ENCODE measurements around the gene GCGR.
"Not testable (repeated sequence)": the region's sequence is repeated elsewhere in the genome, so short reads cannot be mapped to it uniquely, and the experiment has no call there.

GCGR gene

DNA sequence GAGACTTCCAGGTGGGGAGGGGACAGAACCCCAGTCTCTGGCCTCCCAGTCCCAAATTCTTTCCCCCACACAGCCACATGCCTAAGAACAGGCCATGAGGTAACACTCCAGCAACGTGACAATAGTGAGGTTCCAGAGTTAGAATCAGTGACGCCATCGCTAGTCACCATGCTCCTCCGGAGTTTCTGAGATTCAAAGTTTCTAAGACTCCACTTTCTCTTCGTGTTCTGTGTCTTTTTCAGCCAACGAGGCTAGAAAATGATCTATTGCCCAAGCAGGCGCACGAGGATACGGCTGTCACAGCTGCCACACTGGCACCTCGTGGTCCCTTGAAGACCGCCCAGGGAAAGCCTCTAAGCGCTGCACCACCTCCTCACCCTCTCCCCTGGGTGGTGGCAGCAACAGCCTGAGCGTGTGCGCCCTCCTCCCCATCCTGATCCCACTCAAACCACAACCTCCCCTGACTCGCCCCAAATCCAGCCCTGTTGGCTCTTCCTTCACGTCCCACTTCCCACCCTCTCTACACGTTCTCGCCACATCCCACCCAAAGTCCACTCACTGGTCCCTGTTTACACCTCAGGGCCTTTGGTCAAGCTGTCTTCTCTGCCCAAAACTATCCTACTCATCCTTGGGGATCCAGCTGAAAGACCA is 28.1 kb downstream of the GCGR start:
- peak; percentile 20 for DNase-seq (ENCODE audit: low read depth)

DNA sequence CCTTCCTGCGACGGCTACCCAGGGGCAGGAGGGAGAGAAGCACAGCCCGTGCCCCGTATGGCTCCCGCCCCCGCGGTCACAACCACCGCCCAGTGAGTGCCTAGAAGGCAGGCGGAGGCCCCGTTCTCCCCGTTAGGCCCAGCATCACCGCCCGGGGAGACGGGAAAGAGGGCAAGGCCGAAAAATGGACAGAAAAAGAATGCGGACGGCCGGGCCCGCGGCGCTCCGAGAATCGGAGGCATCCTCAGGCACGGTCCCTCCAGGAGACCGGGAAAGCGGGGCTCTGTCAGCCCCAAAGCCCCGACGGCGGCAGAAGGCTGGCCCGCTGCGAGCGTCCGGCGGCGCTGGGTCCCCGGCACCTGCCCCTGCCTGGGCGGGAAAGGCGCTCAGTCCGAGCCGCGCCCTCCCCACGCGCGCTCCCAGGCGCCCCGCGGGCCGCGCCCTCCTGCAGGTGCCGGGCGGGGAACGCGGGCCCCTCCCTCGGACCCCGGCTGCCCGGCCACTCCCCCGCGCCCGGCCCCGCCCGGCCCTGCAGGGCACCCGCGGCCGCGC is 28.7 kb downstream of the GCGR start:
- DNase-seq (ENCODE audit: low read depth) = no peak

DNA sequence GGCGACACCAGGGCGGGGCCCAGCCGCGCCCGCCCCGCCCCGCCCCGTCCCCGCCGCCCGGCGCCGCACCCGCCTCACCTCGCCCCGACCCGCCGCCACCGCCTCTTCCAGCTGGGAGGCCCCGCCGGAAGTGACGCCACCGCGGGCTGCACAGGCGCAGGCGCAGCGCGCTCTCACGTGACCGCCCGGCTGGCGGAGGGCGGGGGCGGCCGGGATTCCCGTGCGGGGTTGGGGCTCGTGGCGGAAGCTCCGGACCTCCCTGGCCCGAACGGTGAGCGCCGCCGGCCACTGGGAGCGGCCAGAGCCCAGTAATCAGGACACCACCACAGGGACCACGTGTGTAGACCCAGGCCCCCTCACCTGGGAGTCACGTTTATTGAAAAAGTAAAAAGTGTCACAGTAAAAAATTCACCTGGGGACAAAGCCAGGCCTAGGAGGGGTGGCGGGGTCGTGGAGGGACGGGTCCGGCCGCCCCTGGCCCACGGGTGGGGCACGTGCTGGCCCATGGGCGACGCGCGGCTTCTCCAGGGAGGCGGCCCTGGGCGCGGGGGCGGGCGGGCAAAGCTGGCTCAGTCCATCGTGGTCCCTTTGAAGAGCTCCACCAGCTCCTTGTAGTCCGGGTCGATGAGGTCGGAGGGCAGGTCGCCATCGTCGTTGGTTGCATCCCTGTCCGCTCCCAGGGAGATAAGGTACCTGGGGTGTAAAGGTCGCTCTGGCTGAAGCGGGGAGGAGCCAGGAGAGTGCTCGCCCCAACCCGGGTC is 29.4 kb downstream of the GCGR start, which contains the start of gene MCRIP1:
Gene MCRIP1 (minus strand): TSS at position 132 of the 761 bp plus-strand sequence. CDS start 8,785 bp downstream, outside the sequence.
- DNase-seq (ENCODE audit: low read depth) = peak; percentile 89

DNA sequence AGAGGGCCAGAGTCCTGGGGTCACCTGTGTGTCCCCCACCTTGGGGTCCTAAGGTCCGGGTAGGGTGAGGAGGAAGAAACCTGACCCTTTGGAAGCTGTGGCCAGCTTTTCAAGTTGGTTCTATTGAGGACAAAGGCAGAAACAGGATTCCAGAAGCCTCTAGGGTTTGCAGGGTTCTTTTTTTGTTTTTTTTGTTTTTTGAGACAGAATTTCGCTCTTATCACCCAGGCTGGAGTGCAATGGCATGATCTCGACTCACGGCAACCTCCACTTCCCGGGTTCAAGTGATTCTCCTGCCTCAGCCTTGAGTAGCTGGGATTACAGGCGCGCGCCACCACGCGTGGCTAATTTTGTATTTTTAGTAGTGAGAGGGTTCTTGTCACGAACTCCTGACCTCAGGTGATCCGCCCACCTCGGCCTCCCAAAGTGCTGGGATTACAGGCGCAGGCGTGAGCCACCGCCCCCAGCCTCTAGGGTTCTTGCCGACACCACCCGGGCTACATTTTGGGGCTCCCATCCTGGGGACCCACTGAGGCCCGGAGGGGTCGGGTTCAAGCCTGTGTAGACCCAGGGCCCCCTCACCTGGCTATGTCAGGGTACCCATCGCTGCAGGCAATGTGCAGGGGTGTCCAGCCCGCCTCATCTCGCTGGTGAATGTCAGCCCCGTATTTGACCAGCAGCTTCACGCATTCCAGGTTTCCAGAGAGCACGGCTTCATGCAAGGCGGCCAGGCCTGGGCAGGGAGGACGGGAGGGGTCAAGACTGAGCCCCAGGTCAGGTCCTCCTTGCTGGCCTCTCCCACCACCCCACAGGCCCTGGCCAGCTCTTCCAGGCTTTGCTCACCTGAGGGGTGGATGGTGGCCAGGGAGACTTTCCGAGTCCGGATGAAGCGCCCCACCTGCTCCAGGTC is 30.2 kb downstream of the GCGR start:
- no peak for DNase-seq (ENCODE audit: low read depth)

DNA sequence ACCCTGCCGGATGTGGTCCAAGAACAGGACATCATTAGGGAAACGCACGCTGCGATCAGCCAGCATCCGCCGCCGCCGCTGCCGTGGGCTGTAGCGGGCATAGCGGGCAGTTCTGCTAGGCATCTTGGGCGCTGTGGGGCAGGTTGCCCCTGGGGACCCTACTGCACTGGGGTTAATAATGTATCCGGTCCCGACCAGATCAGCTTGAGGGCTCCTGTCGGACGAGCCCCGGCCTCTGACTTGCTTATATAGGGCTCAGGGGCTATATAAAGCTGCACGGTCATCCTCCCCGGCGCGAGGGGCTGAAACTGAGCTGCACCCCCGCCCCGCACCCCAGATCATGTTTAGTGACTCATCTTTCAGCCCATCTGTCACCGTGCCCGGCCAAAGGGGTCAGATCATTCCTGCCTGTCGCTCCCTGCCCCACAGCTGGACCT is 30.9 kb downstream of the GCGR start, which contains the start of gene PPP1R27:
Gene PPP1R27 (minus strand): TSS at position 220 of the 437 bp plus-strand sequence. CDS start 97 bp downstream, at position 123.
- no peak for DNase-seq (ENCODE audit: low read depth)

DNA sequence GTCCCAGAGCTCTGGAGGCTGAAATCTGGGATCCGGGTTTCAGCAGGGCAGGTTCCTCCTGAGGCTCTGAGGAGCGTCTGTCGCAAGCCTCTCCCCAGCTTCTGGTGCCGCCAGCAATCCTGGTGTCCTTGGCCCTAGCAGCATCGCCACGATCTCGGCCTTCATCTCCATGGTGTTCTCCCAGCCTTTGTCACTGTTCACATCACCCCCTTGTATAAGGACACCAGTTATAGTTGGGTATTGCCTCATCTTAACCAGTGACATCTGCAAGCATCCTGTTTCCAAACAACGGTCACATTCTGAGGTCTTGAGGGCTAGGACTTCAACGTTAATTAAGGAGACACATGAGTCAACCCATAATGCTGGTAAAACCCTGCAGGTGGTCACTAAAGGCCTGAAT is 33.7 kb downstream of the GCGR start:
- DNase-seq (ENCODE audit: low read depth) = no peak

DNA sequence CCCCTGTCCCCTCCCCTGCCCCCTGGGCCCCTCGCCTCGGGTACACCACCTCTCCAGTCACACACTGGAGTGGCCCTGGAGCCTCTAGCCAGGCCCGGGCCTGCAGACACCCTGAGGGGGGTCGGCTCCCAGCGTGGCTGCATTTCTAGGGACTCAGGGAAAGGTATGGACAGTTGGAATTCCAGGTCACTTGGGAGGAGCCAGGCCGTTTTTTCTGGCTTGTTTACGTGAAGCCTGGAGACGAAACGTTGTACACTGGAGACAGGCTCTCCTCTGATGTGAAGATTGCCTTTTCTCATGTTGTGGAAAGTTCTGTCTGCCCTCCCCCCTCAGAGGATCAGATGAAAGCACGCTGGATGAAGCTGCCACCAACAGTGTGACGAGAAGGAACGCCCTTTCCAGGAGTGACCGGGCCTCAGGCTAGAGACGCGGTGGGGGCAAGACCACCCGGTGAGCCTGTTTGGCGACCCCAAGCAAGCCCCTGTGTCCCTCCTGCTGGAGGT is 34.9 kb downstream of the GCGR start:
- DNase-seq (ENCODE audit: low read depth) = no peak

DNA sequence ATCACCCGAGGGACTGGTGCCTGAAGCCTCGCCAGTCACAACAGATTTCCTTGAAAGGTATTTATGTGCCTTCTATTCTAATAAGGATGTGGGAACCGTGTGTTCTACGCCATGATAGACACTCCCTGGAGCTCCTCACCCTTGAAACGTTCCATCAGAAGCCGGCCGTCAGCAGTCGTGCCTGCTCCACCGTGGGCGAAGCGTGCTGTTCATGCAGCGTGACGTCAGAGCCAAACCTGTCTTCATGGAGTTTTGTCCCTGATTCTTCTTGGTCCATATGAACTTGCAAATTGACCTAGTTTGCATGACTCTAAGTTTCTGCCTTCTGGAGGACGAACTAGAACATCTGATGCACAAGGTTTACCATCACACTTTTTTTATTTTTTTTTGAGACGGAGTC is 35.4 kb downstream of the GCGR start:
- no peak for DNase-seq (ENCODE audit: low read depth)

DNA sequence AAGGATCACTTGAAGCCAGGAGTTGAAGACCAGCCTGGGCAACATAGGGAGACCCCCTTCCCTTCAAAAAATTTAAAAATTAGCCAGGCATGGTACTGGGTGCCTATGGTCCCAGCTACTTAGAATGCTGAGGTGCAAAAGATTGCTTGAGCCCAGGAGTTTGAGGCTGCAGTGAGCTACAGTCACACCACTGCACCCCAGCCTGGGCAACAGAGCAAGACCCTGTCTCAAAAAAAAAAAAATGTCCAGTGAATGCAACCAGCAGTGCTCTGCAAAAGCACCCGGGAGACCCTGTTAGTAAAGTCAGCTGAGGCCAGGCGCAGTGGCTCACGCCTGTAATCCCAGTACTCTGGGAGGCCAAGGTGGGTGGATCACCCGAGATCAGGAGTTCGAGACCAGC is 36.1 kb downstream of the GCGR start:
- not testable (repeated sequence) for DNase-seq (ENCODE audit: low read depth)

DNA sequence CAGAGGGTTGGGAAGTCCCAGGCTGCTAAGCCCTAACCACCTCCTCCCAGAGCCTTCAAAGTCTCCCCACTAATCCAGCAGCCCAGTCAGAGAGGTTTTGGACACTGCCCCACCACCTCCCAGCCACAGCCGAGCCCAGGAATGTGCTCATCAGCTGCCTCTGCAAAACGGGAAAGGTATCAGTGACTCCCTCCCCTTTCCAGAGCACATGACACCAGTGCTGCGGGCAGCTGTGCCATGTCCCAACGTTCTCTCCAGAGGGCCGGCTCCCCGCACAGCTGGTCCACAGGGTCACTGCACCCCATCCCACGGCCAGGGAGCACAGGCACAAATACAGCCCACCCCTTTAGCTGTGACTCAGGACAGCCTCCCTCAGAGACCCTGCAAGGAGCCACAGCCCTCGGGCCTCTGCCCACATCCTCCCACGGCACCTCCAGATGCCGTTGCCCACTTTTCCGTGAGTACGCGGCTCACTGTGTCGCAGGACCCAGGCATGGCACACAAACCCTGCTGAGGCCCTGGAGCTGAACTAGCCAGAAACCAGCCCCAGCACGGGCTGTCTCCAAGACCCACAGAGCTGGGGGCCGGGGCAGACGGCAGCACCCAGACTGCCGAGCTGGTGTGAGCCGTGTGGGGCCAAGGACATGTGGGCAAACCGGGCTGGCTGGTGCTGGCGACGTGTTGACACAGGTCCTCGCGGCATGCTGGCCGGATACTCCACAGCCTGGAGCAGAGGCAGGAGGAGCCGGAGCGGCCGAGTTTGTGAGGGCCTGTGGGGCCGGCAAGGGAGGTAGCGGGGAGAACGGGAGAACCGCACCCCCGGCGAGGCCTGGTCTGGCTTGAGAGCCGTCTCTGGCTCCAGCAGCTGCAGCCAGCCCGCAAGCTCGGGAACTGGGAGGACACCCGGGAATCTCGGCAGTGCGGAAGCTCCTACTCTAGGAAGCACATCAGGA is 37.2 kb downstream of the GCGR start:
- DNase-seq (ENCODE audit: low read depth) = no peak

DNA sequence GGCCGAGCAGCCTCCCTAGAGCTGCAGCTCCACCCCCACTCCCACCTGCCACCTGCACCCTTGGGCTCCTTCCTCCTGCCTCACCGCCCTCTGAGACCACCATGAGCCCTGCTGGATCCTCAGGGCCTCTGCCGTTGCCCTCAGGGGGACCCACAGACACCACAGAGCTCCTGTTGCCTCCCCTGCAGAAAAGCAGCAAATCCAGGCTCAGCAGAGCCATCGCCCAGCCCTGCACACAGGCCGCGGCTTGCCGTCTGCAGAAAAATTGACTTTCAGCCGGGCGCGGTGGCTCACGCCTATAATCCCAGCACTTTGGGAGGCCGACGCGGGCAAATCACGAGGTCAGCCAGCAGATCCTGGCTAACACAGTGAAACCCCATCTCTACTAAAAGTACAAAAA is 37.9 kb downstream of the GCGR start:
- DNase-seq (ENCODE audit: low read depth) = no peak

DNA sequence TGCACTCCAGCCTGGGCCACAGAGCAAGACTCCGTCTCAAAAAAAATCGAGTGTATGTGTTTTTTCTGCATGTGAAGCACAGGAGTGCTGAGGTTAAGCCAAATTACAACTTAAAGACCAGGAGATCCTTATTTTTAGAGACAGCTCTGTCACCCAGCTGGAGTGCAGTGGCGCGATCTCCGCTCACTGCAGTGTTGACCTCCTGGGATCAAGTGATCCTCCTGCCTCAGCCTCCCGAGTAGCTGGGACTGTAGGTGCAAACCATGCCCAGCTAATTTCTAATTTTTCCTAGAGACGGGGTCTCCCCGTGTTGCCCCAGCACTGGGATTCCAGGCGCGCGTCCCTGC is 38.4 kb downstream of the GCGR start:
- no peak for DNase-seq (ENCODE audit: low read depth)

DNA sequence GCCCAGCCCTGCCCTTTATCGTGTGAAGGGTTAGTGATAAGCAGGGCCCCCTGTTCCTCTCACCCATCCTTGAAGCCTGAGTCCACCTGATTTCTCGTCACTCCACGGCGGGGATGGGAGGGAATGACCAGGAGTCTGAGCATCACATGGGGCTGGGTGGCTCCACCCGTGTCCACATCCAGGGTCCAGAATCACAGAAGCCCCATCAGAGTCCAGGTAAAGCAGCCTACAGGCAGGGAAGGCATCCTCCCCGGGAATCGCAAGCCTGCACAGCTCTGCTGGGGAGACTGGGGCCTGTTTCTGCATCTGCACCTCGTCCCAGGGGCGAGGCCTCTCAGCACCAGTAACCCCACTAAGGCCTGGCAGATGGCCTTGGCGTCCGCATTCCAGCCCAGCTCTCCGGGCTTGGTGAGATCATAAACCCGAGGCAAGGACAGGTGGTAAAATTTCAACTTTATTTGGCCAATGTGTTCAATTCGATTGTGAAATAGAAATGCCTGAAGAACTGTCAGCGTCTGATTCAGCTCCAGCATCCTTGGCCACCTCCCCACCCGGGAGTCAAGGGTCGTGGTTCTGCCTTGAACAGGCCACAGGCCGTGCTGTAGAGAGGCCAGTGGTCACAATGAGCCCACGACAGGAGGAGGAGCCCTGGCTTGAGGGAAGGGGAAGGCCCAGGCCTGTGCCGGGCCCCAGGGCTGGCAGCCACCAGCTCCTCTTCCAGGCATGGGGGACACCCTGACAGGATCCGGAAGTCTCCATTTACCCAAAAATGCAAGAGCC is 39.0 kb downstream of the GCGR start:
- DNase-seq (ENCODE audit: low read depth) = no peak

DNA sequence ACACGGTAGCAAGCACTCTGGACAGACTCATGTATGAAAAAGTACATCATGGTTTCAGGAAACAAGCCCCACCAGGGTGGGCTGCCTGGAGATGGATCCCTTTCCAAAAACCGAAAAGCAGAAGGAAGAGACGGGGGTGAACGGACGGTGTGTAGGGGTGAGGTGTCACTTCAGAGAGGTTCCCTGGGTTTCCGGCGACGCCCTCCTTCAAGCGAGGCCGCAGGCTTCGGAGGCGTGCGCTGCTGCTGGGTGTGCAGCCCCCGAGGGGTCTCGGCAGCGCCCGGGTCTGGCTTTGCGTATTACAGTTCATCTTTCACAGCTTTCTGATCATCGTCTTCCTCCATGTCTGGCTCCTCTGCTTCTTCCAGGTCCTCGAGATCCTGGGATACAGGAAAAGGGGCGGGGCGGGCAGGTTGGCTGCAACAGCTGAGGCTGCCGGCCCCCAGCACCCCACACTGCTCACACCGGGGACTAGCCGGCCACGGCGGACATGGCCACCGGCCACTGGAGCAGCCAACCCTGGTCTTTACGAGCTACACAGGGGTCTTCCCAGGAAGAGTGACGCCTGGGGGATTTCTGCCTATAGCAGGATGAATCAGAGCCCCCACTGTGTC is 39.9 kb downstream of the GCGR start:
- DNase-seq (ENCODE audit: low read depth) = no peak

DNA sequence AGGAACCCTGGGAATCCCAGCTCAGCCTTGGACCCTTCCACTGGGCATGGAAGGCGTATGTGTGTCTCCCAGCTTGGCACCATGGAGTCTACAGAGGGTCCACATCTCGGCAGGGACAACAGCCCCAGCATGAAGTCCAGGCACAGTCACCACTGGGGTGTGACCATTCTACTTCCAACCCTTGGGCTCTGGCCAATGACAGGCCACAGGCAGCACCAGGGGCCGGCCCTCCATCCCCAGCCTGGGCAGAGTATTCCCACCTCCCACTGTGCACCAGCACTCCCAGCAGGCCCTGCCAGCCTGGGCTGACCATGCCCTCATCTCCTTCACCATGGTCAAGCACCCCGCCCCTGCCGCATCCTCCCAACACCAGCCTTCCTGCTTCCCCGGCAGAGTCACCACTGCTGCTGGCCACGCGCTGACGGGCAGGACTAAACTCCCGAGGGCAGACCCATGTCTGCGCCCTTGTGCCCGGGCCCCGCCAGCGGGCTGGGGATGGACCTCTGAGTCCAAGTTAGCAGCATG is 40.4 kb downstream of the GCGR start:
- no peak for DNase-seq (ENCODE audit: low read depth)

DNA sequence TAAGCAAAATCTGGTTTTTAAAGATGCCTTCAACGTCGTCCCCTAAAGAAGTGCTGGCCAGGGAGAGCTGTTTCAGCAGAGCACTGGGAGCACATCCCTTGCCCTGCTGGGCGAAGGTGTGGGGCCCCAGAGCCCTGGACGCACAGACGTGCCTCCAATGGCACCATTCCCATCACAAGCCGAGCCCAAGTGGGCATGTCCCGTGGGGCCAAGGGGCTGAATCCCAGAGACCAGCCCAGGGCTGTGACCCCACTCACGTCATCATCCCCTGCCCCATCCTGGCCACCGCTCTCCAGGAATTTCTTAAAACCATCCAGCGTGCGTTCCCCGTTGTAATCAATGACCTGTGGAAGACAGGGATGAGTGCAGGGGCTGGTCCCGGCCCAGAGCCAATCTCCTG is 40.9 kb downstream of the GCGR start:
- DNase-seq (ENCODE audit: low read depth) = no peak

DNA sequence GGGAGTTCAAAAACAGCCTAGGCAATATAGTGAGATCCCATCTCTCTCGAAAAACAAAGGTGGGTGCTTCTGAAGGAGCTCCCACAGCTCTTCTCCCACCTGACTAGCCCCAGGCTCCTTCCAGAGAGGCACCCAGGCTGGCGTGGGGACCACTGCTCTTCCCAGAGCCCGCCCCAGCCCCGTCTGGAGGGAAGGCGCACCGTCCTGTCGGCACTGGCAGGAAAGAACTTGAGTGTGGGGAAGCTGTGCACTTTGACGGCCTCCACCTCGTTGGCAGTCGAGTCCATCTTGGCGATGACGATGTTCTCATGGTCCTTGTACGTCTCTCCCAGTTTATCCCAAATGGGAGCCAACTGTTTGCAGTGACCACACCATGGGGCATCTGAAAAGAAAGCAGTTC is 41.4 kb downstream of the GCGR start:
- DNase-seq (ENCODE audit: low read depth) = no peak

DNA sequence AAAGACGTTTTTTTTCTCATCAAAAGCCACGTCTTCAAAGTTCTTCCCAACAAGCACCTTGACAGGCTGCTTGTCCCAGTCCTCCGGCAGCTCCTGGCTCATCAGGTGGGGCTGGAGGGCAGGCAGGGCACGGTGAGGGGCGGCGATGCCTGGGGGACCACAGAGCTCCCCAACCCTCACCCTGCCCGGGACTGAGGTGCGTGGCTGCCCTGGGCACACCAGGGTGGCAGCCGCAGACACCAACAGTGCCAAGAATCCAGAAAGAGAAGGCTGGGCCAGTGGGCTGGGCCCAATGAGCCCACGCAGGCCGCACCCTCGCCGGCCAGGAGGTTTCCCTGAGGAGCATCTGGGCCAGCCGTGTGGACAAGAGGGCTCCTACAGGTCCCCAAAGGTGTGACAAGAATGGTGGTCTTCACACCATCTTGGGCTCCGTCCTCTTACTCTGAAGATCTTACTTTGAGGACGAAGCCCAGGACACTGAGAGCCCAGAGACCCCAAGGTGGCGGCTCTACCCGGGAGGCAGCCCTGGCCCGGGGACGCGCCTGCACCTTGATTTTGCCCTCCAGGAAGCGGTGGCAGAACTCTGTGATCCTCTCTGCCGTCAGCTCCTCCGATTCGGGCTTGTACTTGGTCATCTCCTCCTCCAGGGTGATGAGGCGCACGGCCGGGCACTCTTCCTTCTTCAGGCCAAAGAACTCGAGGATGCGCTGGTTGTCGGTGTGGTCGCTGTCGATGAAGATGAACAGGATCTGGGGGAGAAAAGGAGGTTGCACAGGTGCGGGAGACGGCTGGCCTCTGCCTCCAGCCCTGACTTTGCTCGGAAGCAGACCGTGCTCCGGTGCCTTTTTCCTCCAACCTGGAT is 42.2 kb downstream of the GCGR start:
- DNase-seq (ENCODE audit: low read depth) = no peak
